GM23338 (cell line): Measurements from ENCODE around the gene GART. TPM values are rescaled to one million over a fixed set of nuclear protein-coding genes. Genes with fewer than 3 reads are reported as not detected.

ENCODE experiments used
- ATAC-seq: fragments of 200-7000 bp; cut with Tn5 transposase; 3 replicates; pipeline ENCODE4 v1.9.1; 2020
- DNase-seq: peaks from one replicate; pipeline ENCODE4 v3.0.0-alpha.2; 2015; ENCODE audit warnings: low spot score
- H2AFZ ChIP-seq: fragments of 200-600 bp; sonication (generic); 2 replicates; pipeline ENCODE4 v1.8.0; 2016; ENCODE audit warnings: antibody characterized with exemption, mild to moderate bottlenecking, moderate library complexity
- H3F3A ChIP-seq: fragments of 200-600 bp; sonication (generic); replicated peaks from 2 replicates; pipeline ENCODE4 v1.8.0; 2017; ENCODE audit warnings: antibody characterized with exemption, mixed run types, low read depth
- H3K27ac ChIP-seq: fragments of 200-600 bp; sonication (generic); 2 replicates; pipeline ENCODE4 v1.6.1; 2016; ENCODE audit warnings: low read depth
- H3K27me3 ChIP-seq: fragments of 200-600 bp; sonication (generic); 2 replicates; pipeline ENCODE4 v1.8.0; 2016; ENCODE audit warnings: mild to moderate bottlenecking, mixed run types, moderate library complexity; ENCODE audit not compliant: insufficient read depth
- H3K36me3 ChIP-seq: fragments of 200-600 bp; sonication (generic); 2 replicates; pipeline ENCODE4 v1.8.0; 2016; ENCODE audit warnings: mild to moderate bottlenecking; ENCODE audit not compliant: insufficient read depth
- H3K4me1 ChIP-seq: fragments of 200-600 bp; sonication (generic); 2 replicates; pipeline ENCODE4 v1.8.0; 2016; ENCODE audit warnings: mild to moderate bottlenecking, moderate library complexity; ENCODE audit not compliant: insufficient read depth
- H3K4me2 ChIP-seq: fragments of 200-600 bp; sonication (generic); 2 replicates; pipeline ENCODE4 v1.7.1; 2017; ENCODE audit warnings: mixed run types
- H3K4me3 ChIP-seq: fragments of 200-600 bp; sonication (generic); 2 replicates; pipeline ENCODE4 v1.6.1; 2016; ENCODE audit warnings: mixed run types
- H3K79me2 ChIP-seq: fragments of 200-600 bp; sonication (generic); replicated peaks from 2 replicates; pipeline ENCODE4 v1.8.0; 2017; ENCODE audit warnings: mild to moderate bottlenecking; ENCODE audit not compliant: insufficient read depth
- H3K9me2 ChIP-seq: fragments of 200-600 bp; sonication (generic); 2 replicates; pipeline ENCODE4 v1.8.0; 2017; ENCODE audit not compliant: insufficient read depth
- H4K20me1 ChIP-seq: fragments of 200-600 bp; sonication (generic); replicated peaks from 2 replicates; pipeline ENCODE4 v1.8.0; 2017; ENCODE audit warnings: mild to moderate bottlenecking; ENCODE audit not compliant: insufficient read depth
- H3K27ac Mint-ChIP-seq: 2 replicates; pipeline ENCODE4 v1.8.0; 2020; ENCODE audit warnings: inconsistent platforms, mild to moderate bottlenecking, moderate library complexity, mixed read lengths
- H3K27me3 Mint-ChIP-seq: 3 replicates; pipeline ENCODE4 v1.8.0; 2022; ENCODE audit warnings: low read depth, mild to moderate bottlenecking, moderate library complexity, mixed read lengths, inconsistent platforms; ENCODE audit not compliant: insufficient read depth, poor library complexity
- H3K36me3 Mint-ChIP-seq: 3 replicates; pipeline ENCODE4 v1.8.0; 2021; ENCODE audit warnings: low read depth, mild to moderate bottlenecking, inconsistent platforms, moderate library complexity, mixed read lengths
- H3K4me1 Mint-ChIP-seq: 3 replicates; pipeline ENCODE4 v1.8.0; 2020; ENCODE audit warnings: mild to moderate bottlenecking, inconsistent platforms, mixed read lengths
- H3K4me3 Mint-ChIP-seq: 3 replicates; pipeline ENCODE4 v1.8.0; 2021; ENCODE audit warnings: moderate library complexity, mild to moderate bottlenecking, inconsistent platforms, mixed read lengths
- H3K9me3 Mint-ChIP-seq: 3 replicates; pipeline ENCODE4 v1.8.0; 2020; ENCODE audit warnings: moderate library complexity, mild to moderate bottlenecking, inconsistent platforms, mixed read lengths
- CREB1 ChIP-seq: fragments of 250-450 bp; sonication (Bioruptor Pico); IDR thresholded peaks from 2 replicates; pipeline ENCODE4 v1.5.0; 2020; ENCODE audit warnings: low read depth, mild to moderate bottlenecking, moderate library complexity
- EZH2phosphoT487 ChIP-seq: fragments of 200-600 bp; sonication (generic); IDR thresholded peaks from one replicate; pipeline ENCODE4 v1.8.1; 2018; ENCODE audit warnings: antibody characterized with exemption; ENCODE audit not compliant: unreplicated experiment
- JUNB ChIP-seq: IDR thresholded peaks from one replicate; pipeline ENCODE4 v1.6.1; 2016; ENCODE audit warnings: antibody characterized with exemption; ENCODE audit not compliant: unreplicated experiment
- POLR2AphosphoS5 ChIP-seq: IDR thresholded peaks from 2 replicates; pipeline ENCODE4 v1.6.1; 2016; ENCODE audit warnings: antibody characterized with exemption, low read depth
- STAT1 ChIP-seq: IDR thresholded peaks from one replicate; pipeline ENCODE4 v1.6.1; 2016; ENCODE audit warnings: antibody characterized with exemption; ENCODE audit not compliant: unreplicated experiment
- polyA plus RNA-seq: library from polyadenylated mRNA; unstranded; fragments of >200 nt; fragmentation: Nextera tagmentation; extraction: Ambion mirVana; gene quantifications from 2 replicates; pipeline ENCODE4 v1.2.1, GENCODE V29; 2016
- total RNA-seq: library from RNA; depleted of rRNA; stranded (reverse); fragments of >200 nt; shearing (Covaris generic); gene quantifications from 2 replicates; pipeline ENCODE4 v1.2.3, GENCODE V29; 2014
- TF ChIP-seq, protein P1 (sequence below): fragments of 250-450 bp; sonication (Bioruptor Pico); IDR thresholded peaks from 2 replicates; pipeline ENCODE4 v1.5.0; 2020; ENCODE audit warnings: mild to moderate bottlenecking, moderate library complexity

The GART gene
- total and polyA plus RNA-seq, 2 experiments from 2014 or later: 87.6 to 224 TPM

GRCh38 chr21:33586927-33587326, 45.0 kb upstream of the GART start (continued):
- TF ChIP-seq, protein P1, sequence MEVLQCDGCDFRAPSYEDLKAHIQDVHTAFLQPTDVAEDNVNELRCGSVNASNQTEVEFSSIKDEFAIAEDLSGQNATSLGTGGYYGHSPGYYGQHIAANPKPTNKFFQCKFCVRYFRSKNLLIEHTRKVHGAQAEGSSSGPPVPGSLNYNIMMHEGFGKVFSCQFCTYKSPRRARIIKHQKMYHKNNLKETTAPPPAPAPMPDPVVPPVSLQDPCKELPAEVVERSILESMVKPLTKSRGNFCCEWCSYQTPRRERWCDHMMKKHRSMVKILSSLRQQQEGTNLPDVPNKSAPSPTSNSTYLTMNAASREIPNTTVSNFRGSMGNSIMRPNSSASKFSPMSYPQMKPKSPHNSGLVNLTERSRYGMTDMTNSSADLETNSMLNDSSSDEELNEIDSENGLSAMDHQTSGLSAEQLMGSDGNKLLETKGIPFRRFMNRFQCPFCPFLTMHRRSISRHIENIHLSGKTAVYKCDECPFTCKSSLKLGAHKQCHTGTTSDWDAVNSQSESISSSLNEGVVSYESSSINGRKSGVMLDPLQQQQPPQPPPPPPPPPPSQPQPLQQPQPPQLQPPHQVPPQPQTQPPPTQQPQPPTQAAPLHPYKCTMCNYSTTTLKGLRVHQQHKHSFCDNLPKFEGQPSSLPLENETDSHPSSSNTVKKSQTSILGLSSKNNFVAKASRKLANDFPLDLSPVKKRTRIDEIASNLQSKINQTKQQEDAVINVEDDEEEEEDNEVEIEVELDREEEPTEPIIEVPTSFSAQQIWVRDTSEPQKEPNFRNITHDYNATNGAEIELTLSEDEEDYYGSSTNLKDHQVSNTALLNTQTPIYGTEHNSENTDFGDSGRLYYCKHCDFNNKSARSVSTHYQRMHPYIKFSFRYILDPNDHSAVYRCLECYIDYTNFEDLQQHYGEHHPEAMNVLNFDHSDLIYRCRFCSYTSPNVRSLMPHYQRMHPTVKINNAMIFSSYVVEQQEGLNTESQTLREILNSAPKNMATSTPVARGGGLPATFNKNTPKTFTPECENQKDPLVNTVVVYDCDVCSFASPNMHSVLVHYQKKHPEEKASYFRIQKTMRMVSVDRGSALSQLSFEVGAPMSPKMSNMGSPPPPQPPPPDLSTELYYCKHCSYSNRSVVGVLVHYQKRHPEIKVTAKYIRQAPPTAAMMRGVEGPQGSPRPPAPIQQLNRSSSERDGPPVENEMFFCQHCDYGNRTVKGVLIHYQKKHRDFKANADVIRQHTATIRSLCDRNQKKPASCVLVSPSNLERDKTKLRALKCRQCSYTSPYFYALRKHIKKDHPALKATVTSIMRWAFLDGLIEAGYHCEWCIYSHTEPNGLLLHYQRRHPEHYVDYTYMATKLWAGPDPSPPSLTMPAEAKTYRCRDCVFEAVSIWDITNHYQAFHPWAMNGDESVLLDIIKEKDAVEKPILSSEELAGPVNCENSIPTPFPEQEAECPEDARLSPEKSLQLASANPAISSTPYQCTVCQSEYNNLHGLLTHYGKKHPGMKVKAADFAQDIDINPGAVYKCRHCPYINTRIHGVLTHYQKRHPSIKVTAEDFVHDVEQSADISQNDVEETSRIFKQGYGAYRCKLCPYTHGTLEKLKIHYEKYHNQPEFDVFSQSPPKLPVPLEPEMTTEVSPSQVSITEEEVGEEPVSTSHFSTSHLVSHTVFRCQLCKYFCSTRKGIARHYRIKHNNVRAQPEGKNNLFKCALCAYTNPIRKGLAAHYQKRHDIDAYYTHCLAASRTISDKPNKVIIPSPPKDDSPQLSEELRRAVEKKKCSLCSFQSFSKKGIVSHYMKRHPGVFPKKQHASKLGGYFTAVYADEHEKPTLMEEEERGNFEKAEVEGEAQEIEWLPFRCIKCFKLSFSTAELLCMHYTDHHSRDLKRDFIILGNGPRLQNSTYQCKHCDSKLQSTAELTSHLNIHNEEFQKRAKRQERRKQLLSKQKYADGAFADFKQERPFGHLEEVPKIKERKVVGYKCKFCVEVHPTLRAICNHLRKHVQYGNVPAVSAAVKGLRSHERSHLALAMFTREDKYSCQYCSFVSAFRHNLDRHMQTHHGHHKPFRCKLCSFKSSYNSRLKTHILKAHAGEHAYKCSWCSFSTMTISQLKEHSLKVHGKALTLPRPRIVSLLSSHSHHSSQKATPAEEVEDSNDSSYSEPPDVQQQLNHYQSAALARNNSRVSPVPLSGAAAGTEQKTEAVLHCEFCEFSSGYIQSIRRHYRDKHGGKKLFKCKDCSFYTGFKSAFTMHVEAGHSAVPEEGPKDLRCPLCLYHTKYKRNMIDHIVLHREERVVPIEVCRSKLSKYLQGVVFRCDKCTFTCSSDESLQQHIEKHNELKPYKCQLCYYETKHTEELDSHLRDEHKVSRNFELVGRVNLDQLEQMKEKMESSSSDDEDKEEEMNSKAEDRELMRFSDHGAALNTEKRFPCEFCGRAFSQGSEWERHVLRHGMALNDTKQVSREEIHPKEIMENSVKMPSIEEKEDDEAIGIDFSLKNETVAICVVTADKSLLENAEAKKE (CRISPR knock-in tag): no peak
- no peak for TF ChIP-seq CREB1 (CRISPR knock-in tag)
- TF ChIP-seq EZH2phosphoT487: no peak

DNA sequence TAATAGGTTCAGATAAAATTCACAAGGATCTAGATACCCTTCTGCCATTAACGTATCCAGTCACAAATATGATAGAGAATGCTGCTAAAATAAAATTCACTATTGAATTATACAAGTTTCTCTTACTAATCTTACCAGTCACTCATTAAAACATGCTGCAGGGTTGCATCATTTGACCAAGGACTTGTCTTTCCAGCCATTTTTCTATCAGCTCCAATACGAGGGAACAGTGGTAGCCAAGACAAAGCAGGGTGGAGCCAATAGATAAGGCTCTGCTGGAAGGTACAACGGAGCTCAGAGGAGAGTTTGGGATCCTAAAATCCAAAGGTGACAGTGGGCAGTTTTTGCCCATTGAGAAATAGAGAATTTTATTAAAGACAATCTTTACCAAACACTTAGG, 42.5 kb upstream of the GART start:
- peaks cover 12% of the 10 kb centered on the region; the same call in 1 of the 2 replicates for H3K4me1 ChIP-seq
- no peak overlapping the region for H2AFZ ChIP-seq
- H3K9me2 ChIP-seq: no peaks in the 10 kb centered on the region
- H3K36me3 ChIP-seq: 0 out of 2 replicates have a peak, but pooled peaks cover 7% of the 10 kb centered on the region
- Mint-ChIP-seq H3K9me3 (no peaks in the 10 kb centered on the region), H3K4me3 (no peak overlapping the region), H3K27me3 (peaks cover 9% of the 10 kb centered on the region), H3K36me3 (peaks cover 37% of the 10 kb centered on the region; the same call in 2 of the 3 replicates), H3K27ac (no peak overlapping the region), H3K4me1 (peaks cover 8% of the 10 kb centered on the region; the same call in 2 of the 3 replicates)
- H3K27ac ChIP-seq: no peak overlapping the region
- H4K20me1 ChIP-seq: 0 out of 2 replicates have a peak, but pooled peaks cover 8% of the 10 kb centered on the region
- TF ChIP-seq POLR2AphosphoS5 (no peak), JUNB (no peak), STAT1 (no peak)
- H3K27me3 ChIP-seq: 0 out of 2 replicates have a peak, but pooled peaks cover 8% of the 10 kb centered on the region
- no peak for DNase-seq
- no peak for ATAC-seq
- no peak overlapping the region for H3K4me2 ChIP-seq
- peaks cover 9% of the 10 kb centered on the region; the same call in 1 of the 2 replicates for H3F3A ChIP-seq
- H3K79me2 ChIP-seq: peaks cover 24% of the 10 kb centered on the region
- H3K4me3 ChIP-seq: no peak overlapping the region
